ENCODE measurements around the gene NRXN3. TPM values are rescaled to one million over a fixed set of nuclear protein-coding genes. Genes with fewer than 3 reads are reported as not detected.

The NRXN3 gene
- total and polyA plus RNA-seq, 4 donors: 0.07 to 1.2 (median 0.23) TPM

DNA sequence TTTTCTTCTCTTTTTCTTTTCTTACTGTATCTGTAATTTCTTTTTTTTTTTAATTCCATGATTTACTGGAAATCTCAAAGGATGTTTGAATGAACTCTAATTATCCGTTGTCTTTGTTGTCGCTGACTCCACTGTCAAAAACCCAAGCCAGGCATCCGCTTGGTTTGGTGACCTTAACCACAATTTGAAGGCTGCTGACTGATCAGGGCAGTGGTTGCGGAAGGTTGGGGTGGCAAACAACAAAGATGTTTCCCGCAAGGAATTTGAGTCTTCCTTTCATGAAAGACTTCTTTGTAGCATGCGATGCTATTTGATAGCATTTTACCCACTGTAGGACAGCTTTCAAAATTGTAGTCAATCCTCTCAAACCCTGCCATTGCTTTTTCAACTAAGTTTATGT, 1027.3 kb downstream of the NRXN3 start:
- Histone ChIP-seq H3K9me3 (ENCODE audit: control insufficient read depth in 4 of 4, low read length in 3 of 4) (no peaks in the 10 kb centered on the region), H3K27ac (ENCODE audit: low read depth in 1 of 2, low read length in 2 of 2) (no peak overlapping the region), H3K27me3 (ENCODE audit: control insufficient read depth in 4 of 4, insufficient read depth in 4 of 4, low read length in 3 of 4) (no peaks in the 10 kb centered on the region), H3K9ac (ENCODE audit: low read depth in 1 of 2, low read length in 2 of 2) (no peak overlapping the region), H3K4me3 (ENCODE audit: low read depth in 1 of 3, low read length in 3 of 3) (no peak overlapping the region), H3K36me3 (ENCODE audit: control insufficient read depth in 4 of 4, insufficient read depth in 3 of 4, low read depth in 1 of 4, low read length in 3 of 4) (no peaks in the 10 kb centered on the region), H3K4me1 (ENCODE audit: control insufficient read depth in 4 of 4, insufficient read depth in 4 of 4, low read length in 3 of 4) (no peaks in the 10 kb centered on the region)
- WGBS: 87% methylated on average over 6 of the region's 6 CpGs
- TF ChIP-seq RXRA (IDR thresholded peaks at IDR 0.05) (no peak), JUND (IDR thresholded peaks at IDR 0.05) (no peak), SP1 (IDR thresholded peaks at IDR 0.05) (no peak), GABPA (IDR thresholded peaks at IDR 0.05 in 1 of 2, conservative IDR thresholded peaks at IDR 0.05 in 1 of 2) (no peak), YY1 (IDR thresholded peaks at IDR 0.05) (no peak), HNF4G (IDR thresholded peaks at IDR 0.05) (no peak)
- TF ChIP-seq, protein P1, sequence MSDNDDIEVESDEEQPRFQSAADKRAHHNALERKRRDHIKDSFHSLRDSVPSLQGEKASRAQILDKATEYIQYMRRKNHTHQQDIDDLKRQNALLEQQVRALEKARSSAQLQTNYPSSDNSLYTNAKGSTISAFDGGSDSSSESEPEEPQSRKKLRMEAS (IDR thresholded peaks at IDR 0.05): no peak
- TF ChIP-seq, protein P2, sequence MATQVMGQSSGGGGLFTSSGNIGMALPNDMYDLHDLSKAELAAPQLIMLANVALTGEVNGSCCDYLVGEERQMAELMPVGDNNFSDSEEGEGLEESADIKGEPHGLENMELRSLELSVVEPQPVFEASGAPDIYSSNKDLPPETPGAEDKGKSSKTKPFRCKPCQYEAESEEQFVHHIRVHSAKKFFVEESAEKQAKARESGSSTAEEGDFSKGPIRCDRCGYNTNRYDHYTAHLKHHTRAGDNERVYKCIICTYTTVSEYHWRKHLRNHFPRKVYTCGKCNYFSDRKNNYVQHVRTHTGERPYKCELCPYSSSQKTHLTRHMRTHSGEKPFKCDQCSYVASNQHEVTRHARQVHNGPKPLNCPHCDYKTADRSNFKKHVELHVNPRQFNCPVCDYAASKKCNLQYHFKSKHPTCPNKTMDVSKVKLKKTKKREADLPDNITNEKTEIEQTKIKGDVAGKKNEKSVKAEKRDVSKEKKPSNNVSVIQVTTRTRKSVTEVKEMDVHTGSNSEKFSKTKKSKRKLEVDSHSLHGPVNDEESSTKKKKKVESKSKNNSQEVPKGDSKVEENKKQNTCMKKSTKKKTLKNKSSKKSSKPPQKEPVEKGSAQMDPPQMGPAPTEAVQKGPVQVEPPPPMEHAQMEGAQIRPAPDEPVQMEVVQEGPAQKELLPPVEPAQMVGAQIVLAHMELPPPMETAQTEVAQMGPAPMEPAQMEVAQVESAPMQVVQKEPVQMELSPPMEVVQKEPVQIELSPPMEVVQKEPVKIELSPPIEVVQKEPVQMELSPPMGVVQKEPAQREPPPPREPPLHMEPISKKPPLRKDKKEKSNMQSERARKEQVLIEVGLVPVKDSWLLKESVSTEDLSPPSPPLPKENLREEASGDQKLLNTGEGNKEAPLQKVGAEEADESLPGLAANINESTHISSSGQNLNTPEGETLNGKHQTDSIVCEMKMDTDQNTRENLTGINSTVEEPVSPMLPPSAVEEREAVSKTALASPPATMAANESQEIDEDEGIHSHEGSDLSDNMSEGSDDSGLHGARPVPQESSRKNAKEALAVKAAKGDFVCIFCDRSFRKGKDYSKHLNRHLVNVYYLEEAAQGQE (IDR thresholded peaks at IDR 0.05): no peak
- TF ChIP-seq, protein P3, sequence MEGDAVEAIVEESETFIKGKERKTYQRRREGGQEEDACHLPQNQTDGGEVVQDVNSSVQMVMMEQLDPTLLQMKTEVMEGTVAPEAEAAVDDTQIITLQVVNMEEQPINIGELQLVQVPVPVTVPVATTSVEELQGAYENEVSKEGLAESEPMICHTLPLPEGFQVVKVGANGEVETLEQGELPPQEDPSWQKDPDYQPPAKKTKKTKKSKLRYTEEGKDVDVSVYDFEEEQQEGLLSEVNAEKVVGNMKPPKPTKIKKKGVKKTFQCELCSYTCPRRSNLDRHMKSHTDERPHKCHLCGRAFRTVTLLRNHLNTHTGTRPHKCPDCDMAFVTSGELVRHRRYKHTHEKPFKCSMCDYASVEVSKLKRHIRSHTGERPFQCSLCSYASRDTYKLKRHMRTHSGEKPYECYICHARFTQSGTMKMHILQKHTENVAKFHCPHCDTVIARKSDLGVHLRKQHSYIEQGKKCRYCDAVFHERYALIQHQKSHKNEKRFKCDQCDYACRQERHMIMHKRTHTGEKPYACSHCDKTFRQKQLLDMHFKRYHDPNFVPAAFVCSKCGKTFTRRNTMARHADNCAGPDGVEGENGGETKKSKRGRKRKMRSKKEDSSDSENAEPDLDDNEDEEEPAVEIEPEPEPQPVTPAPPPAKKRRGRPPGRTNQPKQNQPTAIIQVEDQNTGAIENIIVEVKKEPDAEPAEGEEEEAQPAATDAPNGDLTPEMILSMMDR (IDR thresholded peaks at IDR 0.05; ENCODE audit: low read depth, low read length, missing input control): no peak
- DNase-seq (ENCODE audit: low spot score): no peak

DNA sequence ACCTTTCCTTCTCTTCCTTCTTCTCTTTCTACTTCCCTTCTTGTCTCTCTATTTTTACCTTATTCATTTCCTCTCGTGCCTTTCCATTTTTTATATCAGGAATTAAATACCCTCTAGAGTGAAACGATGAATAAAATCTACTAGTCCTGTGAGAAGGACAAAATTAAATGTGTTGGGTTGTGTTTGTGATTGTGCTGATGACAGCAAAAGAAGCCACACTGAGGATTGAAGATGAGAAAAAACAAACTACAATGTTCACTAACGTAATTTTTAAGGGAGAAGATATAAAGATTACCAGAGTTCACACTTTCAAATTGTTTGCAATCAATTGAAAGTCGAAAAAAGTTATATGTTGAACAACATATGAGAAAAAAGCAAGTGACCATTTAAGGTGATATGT, 1029.0 kb downstream of the NRXN3 start:
- 67% methylated on average over 4 of the region's 4 CpGs for WGBS
- H3K4me3 ChIP-seq (ENCODE audit: low read depth in 1 of 3, low read length in 3 of 3): no peak overlapping the region
- no peaks in the 10 kb centered on the region for H3K4me1 ChIP-seq (ENCODE audit: control insufficient read depth in 4 of 4, insufficient read depth in 4 of 4, low read length in 3 of 4)
- no peaks in the 10 kb centered on the region for H3K27me3 ChIP-seq (ENCODE audit: control insufficient read depth in 4 of 4, insufficient read depth in 4 of 4, low read length in 3 of 4)
- H3K9ac ChIP-seq (ENCODE audit: low read depth in 1 of 2, low read length in 2 of 2): no peak overlapping the region
- no peak for DNase-seq (ENCODE audit: low spot score)
- no peaks in the 10 kb centered on the region for H3K36me3 ChIP-seq (ENCODE audit: control insufficient read depth in 4 of 4, insufficient read depth in 3 of 4, low read depth in 1 of 4, low read length in 3 of 4)
- no peaks in the 10 kb centered on the region for H3K9me3 ChIP-seq (ENCODE audit: control insufficient read depth in 4 of 4, low read length in 3 of 4)
- TF ChIP-seq YY1 (IDR thresholded peaks at IDR 0.05): no peak
- no peak overlapping the region for H3K27ac ChIP-seq (ENCODE audit: low read depth in 1 of 2, low read length in 2 of 2)

DNA sequence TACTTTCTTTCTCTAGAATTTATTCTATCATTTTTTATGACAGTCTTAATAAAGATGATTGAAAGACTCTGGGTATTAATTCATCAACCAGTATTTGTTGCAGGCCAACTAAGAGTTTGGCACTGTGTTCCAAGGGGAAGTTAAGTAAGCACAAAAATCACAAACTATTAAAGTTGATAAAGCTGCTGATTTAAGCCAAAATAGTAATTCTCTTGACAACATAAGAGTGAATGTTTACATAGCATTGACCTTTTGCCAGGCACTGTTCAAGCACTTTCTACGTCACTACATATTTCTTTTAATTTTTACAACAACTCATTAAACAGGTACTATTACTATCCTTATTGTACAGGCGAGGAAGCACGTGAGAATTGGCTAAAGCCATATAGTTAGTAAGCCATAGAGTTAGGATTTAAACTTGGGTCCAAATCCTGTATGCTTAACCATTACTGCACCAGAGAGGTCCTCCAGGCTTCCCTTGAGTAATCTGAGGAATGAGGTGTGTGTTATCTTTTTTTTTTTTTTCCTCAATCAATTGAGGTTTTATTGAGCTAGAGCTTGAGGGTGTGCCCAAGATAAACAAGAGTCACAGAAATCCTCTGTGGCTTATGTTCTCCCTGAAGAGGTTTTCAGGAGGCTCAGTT, 1031.5 kb downstream of the NRXN3 start:
- Histone ChIP-seq H3K4me3 (ENCODE audit: low read depth in 1 of 3, low read length in 3 of 3) (no peak overlapping the region), H3K27ac (ENCODE audit: low read depth in 1 of 2, low read length in 2 of 2) (no peak overlapping the region), H3K36me3 (ENCODE audit: control insufficient read depth in 4 of 4, insufficient read depth in 3 of 4, low read depth in 1 of 4, low read length in 3 of 4) (no peaks in the 10 kb centered on the region), H3K9ac (ENCODE audit: low read depth in 1 of 2, low read length in 2 of 2) (no peak overlapping the region), H3K27me3 (ENCODE audit: control insufficient read depth in 4 of 4, insufficient read depth in 4 of 4, low read length in 3 of 4) (no peaks in the 10 kb centered on the region), H3K4me1 (ENCODE audit: control insufficient read depth in 4 of 4, insufficient read depth in 4 of 4, low read length in 3 of 4) (no peaks in the 10 kb centered on the region), H3K9me3 (ENCODE audit: control insufficient read depth in 4 of 4, low read length in 3 of 4) (no peaks in the 10 kb centered on the region)
- DNase-seq (ENCODE audit: low spot score): no peak
- WGBS: 51% methylated on average over 3 of the region's 3 CpGs
- TF ChIP-seq HNF4G (IDR thresholded peaks at IDR 0.05): no peak
- no peak for TF ChIP-seq RXRA (IDR thresholded peaks at IDR 0.05)
- no peak for TF ChIP-seq FOXA2 (IDR thresholded peaks at IDR 0.05)
- TF ChIP-seq TAF1 (conservative IDR thresholded peaks at IDR 0.05): no peak
- TF ChIP-seq HNF4A (conservative IDR thresholded peaks at IDR 0.05): no peak
- no peak for TF ChIP-seq FOXA1 (IDR thresholded peaks at IDR 0.05)
- TF ChIP-seq, protein P2 (IDR thresholded peaks at IDR 0.05): no peak
- no peak for TF ChIP-seq GABPA (IDR thresholded peaks at IDR 0.05 in 1 of 2, conservative IDR thresholded peaks at IDR 0.05 in 1 of 2)
- no peak for TF ChIP-seq NR2F2 (IDR thresholded peaks at IDR 0.05)
- TF ChIP-seq, protein P1 (IDR thresholded peaks at IDR 0.05): no peak
- TF ChIP-seq JUND (IDR thresholded peaks at IDR 0.05): no peak
- TF ChIP-seq SP1 (IDR thresholded peaks at IDR 0.05): no peak
- no peak for TF ChIP-seq RAD21 (IDR thresholded peaks at IDR 0.05)
